Measurements from ENCODE around the gene GTF2A2.
"Not testable (repeated sequence)": the region's sequence is repeated elsewhere in the genome, so short reads cannot be mapped to it uniquely, and the experiment has no call there.

GTF2A2 gene

DNA sequence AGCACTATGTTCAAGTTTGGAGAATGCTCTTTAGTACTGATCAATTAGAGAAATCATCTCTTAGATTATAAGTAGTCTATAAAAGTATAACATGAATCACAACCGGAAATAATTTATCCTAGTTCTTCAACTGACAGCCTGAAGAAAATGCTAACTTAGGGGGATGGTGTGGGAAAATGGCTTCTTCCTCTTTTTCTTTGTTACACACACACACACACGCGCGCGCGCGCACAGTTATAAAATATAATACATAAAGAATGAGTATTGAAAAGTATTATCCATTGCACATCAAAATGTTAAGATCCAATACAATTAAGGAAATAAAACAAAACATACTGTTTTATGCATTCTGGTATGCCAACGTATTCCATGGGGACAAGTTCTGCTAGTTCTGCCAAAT is 11.2 kb upstream of the GTF2A2 start:
- DNase-seq: no peak

DNA sequence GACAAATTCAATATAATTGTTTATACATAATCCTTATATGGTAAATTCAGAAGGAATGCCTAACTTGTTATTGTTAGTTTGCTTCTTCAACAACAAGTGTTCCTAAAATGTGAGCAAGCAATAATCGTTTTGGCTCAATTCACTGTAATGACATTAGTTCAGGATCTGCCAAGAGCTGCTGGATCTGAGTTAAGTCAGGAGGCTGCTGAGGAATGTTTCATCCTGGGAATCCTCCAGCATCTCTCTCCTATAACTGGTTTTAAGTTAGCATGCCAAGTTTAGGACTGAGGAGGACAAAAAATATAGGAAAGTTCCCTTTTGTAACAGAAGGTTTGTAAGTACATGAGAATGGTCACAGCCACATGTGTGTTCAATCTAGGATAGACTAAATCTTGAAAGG is 4.9 kb upstream of the GTF2A2 start:
- no peak for DNase-seq

DNA sequence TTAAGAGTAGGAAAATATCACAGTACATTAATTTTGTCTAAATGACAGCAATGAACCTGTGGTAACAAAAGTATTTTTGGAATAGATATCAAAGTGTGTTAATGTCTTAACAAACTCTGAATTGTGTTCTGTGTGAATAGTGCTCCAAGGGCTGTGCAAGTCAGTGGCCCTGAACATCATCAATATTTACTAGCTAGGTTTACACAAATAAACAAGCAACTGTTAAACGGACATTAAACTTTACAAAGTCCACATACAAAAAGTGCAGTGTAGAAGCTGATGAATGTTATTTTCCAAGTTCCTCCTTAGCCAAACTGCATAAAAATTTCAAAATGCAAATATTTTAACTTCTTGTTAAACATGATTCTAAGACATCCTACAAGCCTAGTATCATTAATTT is 2.1 kb upstream of the GTF2A2 start:
- no peak for DNase-seq

DNA sequence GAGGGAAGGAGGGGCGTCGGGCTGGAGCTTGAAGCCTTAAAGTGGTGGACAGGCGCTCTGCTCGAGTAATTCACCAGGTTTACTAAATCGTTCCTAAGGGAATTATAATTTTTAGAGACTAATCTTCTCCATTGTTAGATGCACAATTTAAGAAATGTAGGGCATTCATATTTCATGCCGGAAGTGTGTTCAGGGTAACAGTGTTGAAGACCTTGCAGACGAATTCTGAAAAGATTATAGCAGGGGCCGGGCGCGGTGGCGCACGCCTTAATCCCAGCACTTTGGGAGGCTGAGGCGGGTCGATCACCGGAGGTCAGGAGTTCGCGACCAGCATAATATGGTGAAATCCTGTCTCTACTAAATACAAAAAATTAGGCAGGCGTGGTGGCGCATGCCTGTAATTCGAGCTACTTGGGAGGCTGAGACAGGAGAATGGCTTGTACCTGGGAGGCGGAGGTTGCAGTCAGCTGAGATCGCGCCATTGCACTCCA is 365 bp upstream of the GTF2A2 start:
- no peak for DNase-seq

DNA sequence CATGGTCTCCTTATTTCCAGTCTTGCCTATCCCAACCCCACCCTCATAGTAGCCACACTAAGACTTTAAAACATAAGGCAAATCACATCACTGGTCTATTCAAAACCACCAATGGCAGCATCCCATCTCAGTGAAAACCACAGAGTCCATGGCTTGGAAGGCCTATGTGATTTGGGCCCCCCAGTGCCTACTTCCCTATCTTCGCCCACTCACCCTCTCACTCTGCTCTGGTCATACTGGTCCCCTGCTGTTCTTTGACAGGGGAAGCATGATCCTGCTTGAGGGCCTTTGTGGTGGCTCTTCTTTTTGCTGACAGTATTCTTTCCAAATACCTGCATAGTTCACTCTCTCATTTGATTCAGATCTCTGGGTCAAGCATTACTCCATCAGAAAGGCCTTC is 3.3 kb downstream of the GTF2A2 start:
- no peak for DNase-seq

DNA sequence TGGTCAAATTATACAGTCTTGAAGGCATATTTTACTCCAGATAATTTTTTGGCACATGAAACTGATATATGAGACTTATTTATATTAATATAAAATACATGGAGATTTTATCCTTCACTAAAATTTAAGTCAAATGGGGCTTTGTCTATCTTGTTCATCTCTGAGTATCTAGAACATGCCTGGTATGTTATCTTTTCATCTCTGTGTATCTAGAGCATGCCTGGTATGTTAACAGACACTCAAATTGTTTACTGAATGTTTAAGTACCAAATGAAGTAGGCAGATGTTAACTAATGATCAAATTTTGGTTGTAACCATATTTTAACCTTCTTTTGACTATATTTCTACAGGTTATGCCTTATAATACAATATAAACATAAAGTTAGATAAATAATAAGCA is 7.7 kb downstream of the GTF2A2 start:
- no peak for DNase-seq

DNA sequence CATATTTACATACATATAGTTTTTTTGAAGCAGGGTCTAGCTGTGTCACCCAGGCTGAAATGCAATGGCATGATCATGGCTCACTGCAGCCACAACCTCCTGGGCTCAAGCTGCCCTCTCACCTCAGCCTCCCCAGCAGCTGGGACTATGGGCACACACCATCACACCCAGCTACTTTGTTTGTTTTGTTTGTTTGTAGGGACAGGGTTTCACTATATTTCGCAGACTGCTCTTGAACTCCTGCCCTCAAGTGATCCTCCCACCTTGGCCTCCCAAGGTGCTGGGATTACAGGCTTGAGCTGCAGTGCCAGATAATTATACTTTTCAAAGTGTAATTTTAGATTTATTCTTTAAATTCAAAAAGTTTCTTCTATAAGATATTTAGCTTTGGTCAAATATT is 10.2 kb downstream of the GTF2A2 start:
- DNase-seq: no peak

DNA sequence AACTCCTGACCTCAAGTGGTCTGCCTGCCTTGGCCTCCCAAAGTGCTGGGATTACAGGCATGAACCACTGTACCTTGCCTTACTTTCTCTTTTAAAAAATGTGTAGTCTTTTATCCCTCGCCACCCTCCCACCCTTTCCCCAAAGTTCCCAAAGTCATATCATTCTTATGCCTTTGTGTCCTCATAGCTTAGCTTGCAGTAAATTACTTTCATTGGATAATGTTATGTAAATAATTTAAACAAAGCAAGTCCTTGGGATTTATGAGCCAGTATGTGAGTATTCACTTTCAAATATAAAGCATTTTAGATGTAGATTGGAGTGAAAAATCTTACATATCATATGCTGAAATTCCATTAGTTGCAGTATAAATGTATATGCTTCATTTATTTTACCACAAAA is 11.0 kb downstream of the GTF2A2 start:
- DNase-seq: no peak

DNA sequence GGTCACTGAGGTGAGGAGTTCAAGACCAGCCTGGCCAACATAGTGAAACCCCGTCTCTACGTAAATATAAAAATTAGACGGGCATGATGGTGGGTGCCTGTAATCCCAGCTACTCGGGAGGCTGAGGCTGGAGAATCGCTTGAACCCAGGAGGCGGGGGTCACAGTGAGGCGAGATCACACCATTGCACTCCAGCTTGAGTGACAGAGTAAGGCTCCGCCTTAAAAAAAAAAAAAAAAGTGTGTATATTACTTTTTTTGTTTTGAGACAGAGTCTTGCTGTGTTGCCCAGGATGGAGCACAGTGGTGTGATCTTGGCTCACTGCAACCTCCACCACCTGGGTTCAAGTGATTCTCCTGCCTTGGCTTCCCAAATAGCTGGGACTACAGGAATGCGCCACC is 11.5 kb downstream of the GTF2A2 start:
- DNase-seq: not testable (repeated sequence)

DNA sequence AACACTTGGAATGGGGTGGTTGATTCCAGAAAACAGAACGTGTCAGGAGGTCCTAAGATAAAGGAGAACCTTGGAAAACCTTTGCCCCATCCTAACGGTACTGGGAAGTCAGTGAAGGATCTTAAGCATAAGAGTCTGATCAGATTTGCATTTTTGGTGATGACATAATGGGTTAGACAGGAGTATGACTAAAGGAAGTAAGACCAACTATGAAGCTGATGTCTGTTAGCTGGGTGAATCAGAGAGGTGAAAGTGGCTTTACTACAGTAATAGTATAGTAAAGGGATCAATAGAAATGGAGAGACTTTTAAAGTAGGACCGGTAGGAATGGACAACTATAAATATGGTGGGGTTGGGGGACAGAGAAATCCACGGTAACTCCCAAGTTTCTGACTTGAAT is 12.6 kb downstream of the GTF2A2 start:
- no peak for DNase-seq

DNA sequence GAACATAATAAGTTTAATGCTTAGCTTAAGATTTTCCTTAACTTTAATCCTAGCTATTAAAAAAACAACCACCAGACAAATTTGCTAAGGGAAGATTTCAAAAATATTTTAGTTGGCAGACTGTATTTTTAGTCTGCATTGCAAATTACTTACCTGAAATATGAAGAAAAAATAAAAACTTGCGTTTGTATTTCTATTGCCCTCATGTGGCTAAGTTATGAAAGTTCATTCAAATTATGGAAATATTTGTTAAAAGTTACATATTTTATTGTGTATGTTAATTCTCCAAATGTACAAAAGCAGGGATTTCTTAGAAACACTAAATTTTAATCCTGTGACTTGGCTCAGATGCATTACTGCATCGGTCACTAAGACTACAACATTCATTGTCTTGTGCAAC is 15.0 kb downstream of the GTF2A2 start:
- no peak for DNase-seq

DNA sequence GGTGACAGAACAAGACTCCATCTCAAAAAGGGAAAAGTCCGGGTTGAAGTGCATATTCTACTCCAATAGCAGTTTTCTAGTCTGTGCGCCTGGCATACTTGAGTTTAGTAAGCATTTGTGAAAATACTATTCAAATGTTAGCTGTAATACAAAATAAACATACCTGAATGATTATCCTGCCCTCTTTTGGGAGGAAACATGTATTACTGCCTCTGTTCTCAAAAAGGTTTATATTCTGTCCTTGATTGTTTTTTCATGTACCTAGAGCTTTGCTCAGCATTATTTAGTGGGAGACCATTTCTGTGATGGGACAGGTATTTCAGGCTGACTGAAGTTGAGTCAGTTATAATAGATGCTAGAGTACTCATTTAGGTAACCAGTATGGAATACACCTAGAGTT is 19.8 kb downstream of the GTF2A2 start:
- not testable (repeated sequence) for DNase-seq

DNA sequence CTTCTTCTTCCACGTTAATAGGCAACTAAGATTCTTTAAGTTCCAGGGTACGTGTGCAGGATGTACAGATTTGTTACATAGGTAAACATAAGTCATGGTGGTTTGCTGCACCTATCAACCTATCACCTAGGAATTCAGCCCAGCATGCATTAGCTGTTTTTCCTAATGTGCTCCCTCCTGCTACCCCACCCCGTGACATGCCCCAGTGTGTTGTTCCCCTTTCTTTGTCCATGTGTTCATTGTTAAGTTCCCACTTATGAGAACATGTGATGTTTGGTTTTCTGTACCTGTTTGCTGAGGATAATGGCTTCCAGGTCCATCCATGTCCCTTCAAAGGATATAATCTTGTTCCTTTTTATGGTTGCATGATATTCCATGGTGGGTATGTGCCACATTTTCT is 21.1 kb downstream of the GTF2A2 start:
- DNase-seq: no peak

DNA sequence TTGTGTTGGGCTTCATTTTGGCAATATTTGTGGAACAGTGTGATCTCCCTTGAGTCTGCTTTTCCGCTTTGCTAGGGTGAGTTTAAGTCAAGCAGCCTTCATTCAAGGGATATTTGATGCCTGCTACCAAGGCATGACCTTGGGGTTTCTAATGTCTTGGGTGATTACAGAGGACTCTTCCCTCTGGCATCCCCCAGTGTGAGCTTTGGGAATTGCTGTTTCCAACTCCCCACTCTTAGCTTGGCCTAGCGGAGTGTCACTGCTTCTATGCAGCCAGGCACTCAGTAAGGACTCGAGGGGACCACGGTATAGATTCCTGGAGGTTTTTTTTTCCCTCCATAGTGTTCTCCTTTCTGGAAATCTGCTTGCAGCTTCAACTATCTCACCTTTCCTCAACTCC is 24.6 kb downstream of the GTF2A2 start:
- DNase-seq: peak; percentile 68

DNA sequence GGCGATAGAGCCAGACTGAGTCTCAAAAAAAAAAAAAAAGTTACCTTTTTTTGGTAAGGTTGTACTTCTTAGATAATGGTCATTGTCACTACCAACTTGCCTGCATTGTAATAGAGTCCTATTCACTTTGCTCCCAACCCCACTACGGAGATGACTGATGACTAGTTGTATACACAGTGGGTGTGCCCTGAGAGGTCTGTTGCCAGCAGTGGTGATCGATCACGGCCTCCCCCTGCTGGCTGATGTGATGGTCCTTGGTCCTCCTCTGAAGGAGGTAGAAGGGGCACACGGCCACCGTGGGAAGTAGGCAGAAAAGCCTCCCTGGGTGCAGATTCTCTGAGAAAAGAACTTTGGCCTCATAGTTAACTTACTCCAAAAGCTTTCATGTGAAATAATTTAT is 35.0 kb downstream of the GTF2A2 start:
- peak; percentile 81 for DNase-seq

DNA sequence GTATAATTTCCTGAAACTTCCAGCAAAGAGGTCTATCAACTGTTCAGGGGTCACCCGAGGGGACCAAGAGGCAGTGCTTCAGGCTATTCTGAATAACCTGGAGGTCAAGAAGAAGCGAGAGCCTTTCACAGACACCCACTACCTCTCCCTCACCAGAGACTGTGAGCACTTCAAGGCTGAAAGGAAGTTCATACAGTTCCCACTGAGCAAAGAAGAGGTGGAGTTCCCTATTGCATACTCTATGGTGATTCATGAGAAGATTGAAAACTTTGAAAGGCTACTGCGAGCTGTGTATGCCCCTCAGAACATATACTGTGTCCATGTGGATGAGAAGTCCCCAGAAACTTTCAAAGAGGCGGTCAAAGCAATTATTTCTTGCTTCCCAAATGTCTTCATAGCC is 38.9 kb downstream of the GTF2A2 start:
- no peak for DNase-seq

DNA sequence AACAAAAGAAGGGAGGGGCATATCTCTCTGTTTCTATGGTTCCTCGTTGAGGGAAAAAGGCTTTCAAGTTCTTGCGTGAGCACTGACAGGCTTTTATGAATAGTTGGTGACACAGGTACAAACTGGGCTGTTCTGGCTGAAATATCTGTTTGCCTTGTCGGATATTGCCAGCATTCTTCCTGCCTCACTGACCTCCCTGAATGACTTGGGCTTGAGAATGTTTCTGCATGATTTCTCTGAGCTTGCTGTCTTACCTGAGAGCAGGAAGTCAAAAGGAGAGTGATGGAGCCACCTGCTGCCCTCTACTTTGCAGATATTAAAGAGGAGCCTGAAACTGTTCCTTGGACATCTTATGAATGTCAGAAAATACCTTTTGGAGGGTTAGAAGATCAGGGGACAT is 40.9 kb downstream of the GTF2A2 start:
- DNase-seq: no peak

DNA sequence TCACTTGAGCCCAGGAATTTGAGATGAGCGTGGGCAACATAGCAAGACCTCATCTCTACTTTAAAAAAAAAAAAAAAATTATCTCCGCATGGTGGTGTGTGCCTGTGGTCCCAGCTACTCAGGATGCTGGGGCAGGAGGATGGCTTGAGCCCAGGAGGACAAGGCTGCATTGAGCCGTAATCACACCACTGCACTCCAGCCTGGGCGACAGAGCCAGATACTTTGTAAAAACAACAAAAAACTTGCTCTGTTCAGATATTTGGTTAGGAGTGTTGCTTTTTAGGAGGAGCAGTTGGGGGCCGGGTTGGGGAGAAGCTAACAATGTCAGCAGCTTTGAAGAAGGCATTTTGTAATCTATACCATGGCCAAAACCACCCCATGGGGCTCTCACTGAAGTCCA is 41.7 kb downstream of the GTF2A2 start:
- no peak for DNase-seq

DNA sequence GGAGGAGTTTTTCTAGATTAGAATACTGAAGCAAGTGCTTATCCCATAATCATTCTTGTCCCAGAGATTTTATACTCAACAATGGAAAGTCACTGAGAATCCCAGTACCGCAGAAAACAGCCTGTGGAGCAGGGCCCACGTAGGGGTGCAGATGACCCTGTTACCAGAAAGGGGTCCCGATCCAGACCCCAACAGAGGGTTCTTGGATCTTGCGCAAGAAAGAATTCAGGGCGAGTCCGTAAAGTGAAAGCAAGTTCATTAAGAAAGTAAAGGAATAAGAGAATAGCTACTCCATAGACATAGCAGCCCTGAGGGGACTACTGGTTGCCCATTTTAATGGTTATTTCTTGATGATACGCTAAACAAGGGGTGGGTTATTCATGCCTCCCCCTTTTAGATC is 43.2 kb downstream of the GTF2A2 start:
- no peak for DNase-seq

DNA sequence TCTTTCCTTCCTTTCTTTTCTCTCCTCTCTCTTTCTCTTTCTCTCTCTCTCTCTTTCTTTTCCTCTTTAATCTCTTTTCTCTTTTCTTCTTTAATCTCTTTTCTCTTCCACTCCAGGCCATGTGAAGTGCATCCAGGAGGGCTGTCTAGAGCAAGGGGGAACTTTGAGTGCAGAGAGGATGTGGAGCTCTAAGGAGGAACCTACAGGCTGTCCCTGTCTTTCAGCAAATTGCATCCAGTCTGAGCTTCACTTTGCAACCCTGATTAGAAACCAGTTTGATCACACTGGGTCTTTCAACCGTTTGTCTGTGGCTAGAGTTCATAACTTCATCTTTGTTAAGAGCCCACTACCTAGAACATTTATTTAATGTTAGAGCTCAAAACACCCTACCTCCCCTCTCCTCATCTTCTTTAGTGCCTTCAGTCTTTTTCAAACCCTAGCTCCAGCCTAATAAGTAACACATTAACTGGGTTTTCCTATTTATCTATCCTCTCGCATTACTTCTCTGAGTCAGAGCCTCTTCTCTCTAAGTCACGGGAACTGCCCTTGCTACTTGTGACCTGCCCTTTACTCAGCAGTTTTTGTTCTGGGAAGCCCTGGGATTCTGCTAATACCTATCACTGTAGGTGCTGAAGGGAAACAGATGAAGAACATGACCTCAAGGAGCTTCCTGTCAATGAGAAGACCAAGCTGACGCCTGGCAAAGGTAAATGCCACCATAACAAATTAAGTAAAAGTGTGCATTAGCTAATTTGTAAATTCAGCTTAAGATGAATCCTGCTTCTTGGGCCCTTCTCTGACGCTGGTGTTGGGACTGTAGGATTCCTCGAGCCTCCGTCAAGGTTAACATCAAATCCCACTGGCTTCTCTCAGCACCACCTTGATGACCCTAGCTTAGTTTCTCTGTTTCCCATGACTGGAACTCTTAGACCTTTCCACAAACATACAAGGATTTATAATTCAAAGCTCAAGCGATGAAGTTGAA is 45.7 kb downstream of the GTF2A2 start, which contains the start of gene GCNT3:
TSS of gene GCNT3 (plus strand) at position 508 of the 985 bp plus-strand sequence. CDS start 6,456 bp downstream, outside the sequence.
- DNase-seq: no peak

DNA sequence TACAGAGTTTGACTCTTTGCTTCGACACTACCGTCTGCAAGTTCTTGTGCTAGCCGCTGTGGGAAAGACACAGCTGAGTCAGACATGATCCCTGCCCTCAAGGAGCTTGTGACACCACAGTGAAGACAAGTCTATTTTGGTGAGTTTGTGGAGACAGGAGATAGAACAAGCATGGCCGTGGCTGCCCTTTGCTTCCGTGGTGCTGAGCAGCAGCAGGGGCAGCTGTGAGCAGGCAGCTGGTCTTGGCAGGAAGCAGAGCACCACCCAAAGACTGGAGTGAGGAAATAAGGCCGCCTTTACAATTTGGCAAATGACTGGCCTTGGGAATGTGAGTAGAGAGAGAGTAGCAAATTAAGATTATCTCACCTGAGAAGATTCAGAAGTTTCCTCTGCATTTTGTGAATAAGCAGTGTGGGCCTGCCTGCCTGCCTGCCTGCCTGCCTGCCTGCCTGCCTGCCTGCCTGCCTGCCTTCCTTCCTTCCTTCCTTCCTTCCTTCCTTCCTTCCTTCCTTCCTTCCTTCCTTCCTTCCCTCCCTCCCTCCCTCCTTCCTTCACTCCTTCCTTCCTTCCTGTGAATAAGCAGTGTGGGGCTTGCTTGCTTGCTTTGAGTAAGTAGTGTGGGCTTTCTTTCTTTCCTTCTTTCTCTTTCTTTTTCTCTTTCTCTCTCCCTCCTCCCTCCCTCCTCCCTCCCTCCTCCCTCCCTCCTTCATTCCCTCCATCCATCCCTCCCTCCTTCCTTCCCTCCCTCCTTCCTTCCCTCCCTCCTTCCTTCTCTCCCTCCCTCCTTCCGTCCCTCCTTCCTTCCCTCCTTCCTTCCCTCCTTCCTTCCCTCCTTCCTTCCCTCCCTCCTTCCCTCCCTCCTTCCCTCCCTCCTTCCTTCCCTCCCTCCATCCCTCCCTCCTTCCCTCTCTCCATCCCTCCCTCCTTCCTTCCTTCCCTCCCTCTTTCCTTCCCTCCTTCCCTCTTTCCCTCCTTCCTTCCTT is 47.3 kb downstream of the GTF2A2 start:
- DNase-seq: no peak

DNA sequence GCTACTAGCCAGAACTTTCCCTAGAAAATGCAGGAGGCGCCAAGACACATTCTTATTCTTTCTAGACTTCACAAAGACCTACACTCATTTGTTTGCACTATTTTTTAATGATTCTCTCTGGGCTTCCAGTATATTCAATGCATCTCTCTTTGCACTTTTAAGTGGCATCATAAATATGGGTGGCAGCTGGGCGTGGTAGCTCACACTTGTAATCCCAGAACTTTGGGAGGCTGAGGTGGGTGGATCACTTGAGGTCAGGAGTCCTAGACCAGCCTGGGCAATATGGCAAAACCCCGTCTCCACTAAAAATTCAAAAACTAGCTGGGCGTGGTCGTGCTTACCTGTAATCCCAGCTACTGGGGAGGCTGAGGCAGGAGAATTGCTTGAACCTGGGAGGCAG is 51.3 kb downstream of the GTF2A2 start:
- no peak for DNase-seq

DNA sequence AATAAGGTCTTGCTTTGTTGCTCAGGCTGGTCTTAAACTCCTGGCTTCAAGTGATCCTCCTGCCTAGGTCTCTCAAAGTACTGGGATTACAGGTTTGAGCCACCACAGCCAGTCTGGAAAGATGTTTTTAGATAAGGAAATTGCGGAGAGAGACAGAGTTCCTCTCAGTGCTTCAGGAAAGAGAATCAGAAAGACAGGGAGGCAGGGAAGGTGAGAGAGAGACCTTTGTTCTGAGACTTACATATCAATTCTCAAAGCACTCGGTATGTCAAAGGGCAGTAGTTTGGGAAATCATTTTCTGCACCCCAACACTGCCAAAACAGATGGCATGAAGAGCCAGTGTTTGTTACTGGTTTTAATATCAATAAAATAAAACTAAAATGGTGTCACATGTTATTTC is 58.9 kb downstream of the GTF2A2 start:
- no peak for DNase-seq

All from islet precursor cell (in vitro differentiated cells).